Type B pancreatic cell (in vitro differentiated cells): ENCODE data around the gene CLASP2. TPM values are rescaled to one million over a fixed set of nuclear protein-coding genes. Genes with fewer than 3 reads are reported as not detected.
A peak's percentile ranks its signal among the peaks of the same experiment; 100 is the strongest.

Source experiments
- DNase-seq: peaks from one replicate; pipeline ENCODE4 v3.0.0; 2021; ENCODE audit warnings: mixed read lengths; ENCODE audit not compliant: unreplicated experiment; ENCODE audit errors: extremely low spot score
- H3K27ac Mint-ChIP-seq: 2 replicates; pipeline ENCODE4 v1.8.0; 2021; ENCODE audit warnings: mild to moderate bottlenecking, mixed read lengths
- H3K27me3 Mint-ChIP-seq: 2 replicates; pipeline ENCODE4 v1.8.0; 2021; ENCODE audit warnings: mixed read lengths
- H3K36me3 Mint-ChIP-seq: 2 replicates; pipeline ENCODE4 v1.8.0; 2021; ENCODE audit warnings: mixed read lengths
- H3K4me1 Mint-ChIP-seq: one replicate; pipeline ENCODE4 v1.8.0; 2021; ENCODE audit warnings: mixed read lengths; ENCODE audit not compliant: unreplicated experiment
- H3K4me3 Mint-ChIP-seq: 2 replicates; pipeline ENCODE4 v1.8.0; 2021; ENCODE audit warnings: mild to moderate bottlenecking, mixed read lengths
- H3K9me3 Mint-ChIP-seq: 2 replicates; pipeline ENCODE4 v1.8.0; 2021; ENCODE audit warnings: mixed read lengths
- total RNA-seq: library from RNA; stranded (reverse); gene quantifications from 2 replicates; pipeline ENCODE4 v1.2.1, GENCODE V29; 2021; ENCODE audit warnings: low replicate concordance
- TF ChIP-seq, protein P1 (sequence below): fragments of 200-600 bp; sonication (generic); conservative IDR thresholded peaks from 2 replicates; pipeline ENCODE4 v1.5.0; 2021; ENCODE audit warnings: antibody characterized with exemption, mild to moderate bottlenecking

CLASP2 gene
- total RNA-seq, 1 donor from 2014 or later, result 56.8 TPM

GRCh38 chr3:33665294-33665693 is 52.8 kb downstream of the CLASP2 start:
- H3K36me3 Mint-ChIP-seq, result peaks cover 16% of the 10 kb centered on the region
- no peak for DNase-seq
- H3K27me3 Mint-ChIP-seq, result no peaks in the 10 kb centered on the region
- peaks cover 5% of the 10 kb centered on the region for H3K4me1 Mint-ChIP-seq
- TF ChIP-seq, protein P1, sequence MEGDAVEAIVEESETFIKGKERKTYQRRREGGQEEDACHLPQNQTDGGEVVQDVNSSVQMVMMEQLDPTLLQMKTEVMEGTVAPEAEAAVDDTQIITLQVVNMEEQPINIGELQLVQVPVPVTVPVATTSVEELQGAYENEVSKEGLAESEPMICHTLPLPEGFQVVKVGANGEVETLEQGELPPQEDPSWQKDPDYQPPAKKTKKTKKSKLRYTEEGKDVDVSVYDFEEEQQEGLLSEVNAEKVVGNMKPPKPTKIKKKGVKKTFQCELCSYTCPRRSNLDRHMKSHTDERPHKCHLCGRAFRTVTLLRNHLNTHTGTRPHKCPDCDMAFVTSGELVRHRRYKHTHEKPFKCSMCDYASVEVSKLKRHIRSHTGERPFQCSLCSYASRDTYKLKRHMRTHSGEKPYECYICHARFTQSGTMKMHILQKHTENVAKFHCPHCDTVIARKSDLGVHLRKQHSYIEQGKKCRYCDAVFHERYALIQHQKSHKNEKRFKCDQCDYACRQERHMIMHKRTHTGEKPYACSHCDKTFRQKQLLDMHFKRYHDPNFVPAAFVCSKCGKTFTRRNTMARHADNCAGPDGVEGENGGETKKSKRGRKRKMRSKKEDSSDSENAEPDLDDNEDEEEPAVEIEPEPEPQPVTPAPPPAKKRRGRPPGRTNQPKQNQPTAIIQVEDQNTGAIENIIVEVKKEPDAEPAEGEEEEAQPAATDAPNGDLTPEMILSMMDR, result no peak
- H3K4me3 Mint-ChIP-seq, result no peak overlapping the region
- no peaks in the 10 kb centered on the region for H3K9me3 Mint-ChIP-seq
- H3K27ac Mint-ChIP-seq, result no peak overlapping the region

DNA sequence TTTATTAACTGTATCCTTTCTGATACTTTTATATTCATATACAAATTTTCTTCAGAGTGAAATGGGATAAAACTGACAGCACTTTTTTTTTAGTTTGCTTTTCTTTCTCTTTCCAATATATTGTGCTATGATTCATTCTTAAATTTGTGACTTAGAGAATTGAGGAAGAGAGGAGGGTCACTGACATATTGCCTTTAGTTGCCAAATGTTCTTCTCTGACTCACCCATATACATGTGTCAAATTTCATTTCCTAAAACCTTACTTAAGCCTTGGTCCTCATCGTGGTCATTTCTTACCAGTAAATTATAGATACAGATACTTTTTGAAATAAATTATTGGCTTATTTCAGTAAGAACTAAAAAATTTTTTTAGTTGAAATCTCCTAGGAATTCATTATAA is 53.9 kb downstream of the CLASP2 start:
- H3K9me3 Mint-ChIP-seq, result no peaks in the 10 kb centered on the region
- peaks cover 12% of the 10 kb centered on the region for H3K36me3 Mint-ChIP-seq
- TF ChIP-seq, protein P1, result no peak
- H3K27ac Mint-ChIP-seq, result no peak overlapping the region
- H3K4me3 Mint-ChIP-seq, result no peak overlapping the region
- no peak for DNase-seq
- peaks cover 16% of the 10 kb centered on the region for H3K4me1 Mint-ChIP-seq
- no peaks in the 10 kb centered on the region for H3K27me3 Mint-ChIP-seq

DNA sequence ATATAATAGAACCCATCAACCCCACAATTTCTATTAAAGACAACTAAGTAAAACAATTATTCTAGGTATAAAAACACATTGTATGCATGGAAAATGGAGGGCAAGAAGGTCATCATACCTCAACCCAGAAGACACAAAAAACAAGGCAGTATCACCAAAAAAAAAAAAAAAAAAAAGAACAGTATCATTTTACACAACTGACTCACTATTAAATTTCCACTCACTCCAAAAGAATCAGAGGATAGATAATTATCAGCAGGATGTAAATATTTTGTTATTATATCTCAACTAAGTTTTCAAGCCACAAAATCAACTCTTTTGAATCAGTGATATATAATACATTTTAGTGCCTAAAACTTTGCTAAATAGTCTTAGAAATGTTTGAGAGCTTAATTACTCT is 55.0 kb downstream of the CLASP2 start:
- TF ChIP-seq, protein P1, result no peak
- no peaks in the 10 kb centered on the region for H3K27me3 Mint-ChIP-seq
- peaks cover 23% of the 10 kb centered on the region for H3K4me1 Mint-ChIP-seq
- no peak overlapping the region for H3K27ac Mint-ChIP-seq
- no peak overlapping the region for H3K4me3 Mint-ChIP-seq
- peaks cover 4% of the 10 kb centered on the region for H3K36me3 Mint-ChIP-seq
- no peaks in the 10 kb centered on the region for H3K9me3 Mint-ChIP-seq
- DNase-seq, result no peak

GRCh38 chr3:33659856-33660434 is 58.1 kb downstream of the CLASP2 start:
- Mint-ChIP-seq H3K27ac (peak overlapping the region; percentile 77), H3K4me3 (peak overlapping the region; percentile 84), H3K27me3 (no peaks in the 10 kb centered on the region), H3K36me3 (no peaks in the 10 kb centered on the region), H3K9me3 (no peaks in the 10 kb centered on the region), H3K4me1 (peaks cover 23% of the 10 kb centered on the region)
- TF ChIP-seq, protein P1, result no peak
- DNase-seq, result no peak

- DNase-seq, result no peak
Observed at GRCh38 chr3:33658991-33659848, 58.8 kb downstream of the CLASP2 start.

More at GRCh38 chr3:33658991-33659848, 58.8 kb downstream of the CLASP2 start:
- Mint-ChIP-seq H3K9me3 (no peaks in the 10 kb centered on the region), H3K27me3 (no peaks in the 10 kb centered on the region), H3K4me1 (peaks cover 23% of the 10 kb centered on the region), H3K27ac (peak overlapping the region; percentile 77), H3K4me3 (peak overlapping the region; percentile 84), H3K36me3 (no peaks in the 10 kb centered on the region)
- TF ChIP-seq, protein P1, result no peak
